ENCODE results near the gene SPATA33. TPM values are rescaled to one million over a fixed set of nuclear protein-coding genes. Genes with fewer than 3 reads are reported as not detected.

Gene SPATA33
- total RNA-seq, 4 donors from 2014 or later = 2.6 to 12.2 (median 5.8) TPM; not detected in 1

GRCh38 chr16:89700649-89701424 lies 43.2 kb downstream of the SPATA33 start:
- Histone ChIP-seq H3K4me3 (peak overlapping the region; percentile 69 to 77), H3K27ac (peak overlapping the region; percentile 82 to 83), H3K4me1 (peaks cover 0 to 11% of the 10 kb centered on the region in 2 donors), H3K36me3 (no peaks in the 10 kb centered on the region), H3K27me3 (no peaks in the 10 kb centered on the region), H3K9me3 (no peaks in the 10 kb centered on the region)
- intact Hi-C loops (cut with DNase I; ENCODE audit: low total_unique reads) = no loop called here
- TF ChIP-seq POLR2A (IDR thresholded peaks at IDR 0.05) = no peak
- TF ChIP-seq, protein P1, sequence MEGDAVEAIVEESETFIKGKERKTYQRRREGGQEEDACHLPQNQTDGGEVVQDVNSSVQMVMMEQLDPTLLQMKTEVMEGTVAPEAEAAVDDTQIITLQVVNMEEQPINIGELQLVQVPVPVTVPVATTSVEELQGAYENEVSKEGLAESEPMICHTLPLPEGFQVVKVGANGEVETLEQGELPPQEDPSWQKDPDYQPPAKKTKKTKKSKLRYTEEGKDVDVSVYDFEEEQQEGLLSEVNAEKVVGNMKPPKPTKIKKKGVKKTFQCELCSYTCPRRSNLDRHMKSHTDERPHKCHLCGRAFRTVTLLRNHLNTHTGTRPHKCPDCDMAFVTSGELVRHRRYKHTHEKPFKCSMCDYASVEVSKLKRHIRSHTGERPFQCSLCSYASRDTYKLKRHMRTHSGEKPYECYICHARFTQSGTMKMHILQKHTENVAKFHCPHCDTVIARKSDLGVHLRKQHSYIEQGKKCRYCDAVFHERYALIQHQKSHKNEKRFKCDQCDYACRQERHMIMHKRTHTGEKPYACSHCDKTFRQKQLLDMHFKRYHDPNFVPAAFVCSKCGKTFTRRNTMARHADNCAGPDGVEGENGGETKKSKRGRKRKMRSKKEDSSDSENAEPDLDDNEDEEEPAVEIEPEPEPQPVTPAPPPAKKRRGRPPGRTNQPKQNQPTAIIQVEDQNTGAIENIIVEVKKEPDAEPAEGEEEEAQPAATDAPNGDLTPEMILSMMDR (IDR thresholded peaks at IDR 0.05) = peak in 1 of 4 experiments; percentile 3
- peak; percentile 43 to 48 for DNase-seq

DNA sequence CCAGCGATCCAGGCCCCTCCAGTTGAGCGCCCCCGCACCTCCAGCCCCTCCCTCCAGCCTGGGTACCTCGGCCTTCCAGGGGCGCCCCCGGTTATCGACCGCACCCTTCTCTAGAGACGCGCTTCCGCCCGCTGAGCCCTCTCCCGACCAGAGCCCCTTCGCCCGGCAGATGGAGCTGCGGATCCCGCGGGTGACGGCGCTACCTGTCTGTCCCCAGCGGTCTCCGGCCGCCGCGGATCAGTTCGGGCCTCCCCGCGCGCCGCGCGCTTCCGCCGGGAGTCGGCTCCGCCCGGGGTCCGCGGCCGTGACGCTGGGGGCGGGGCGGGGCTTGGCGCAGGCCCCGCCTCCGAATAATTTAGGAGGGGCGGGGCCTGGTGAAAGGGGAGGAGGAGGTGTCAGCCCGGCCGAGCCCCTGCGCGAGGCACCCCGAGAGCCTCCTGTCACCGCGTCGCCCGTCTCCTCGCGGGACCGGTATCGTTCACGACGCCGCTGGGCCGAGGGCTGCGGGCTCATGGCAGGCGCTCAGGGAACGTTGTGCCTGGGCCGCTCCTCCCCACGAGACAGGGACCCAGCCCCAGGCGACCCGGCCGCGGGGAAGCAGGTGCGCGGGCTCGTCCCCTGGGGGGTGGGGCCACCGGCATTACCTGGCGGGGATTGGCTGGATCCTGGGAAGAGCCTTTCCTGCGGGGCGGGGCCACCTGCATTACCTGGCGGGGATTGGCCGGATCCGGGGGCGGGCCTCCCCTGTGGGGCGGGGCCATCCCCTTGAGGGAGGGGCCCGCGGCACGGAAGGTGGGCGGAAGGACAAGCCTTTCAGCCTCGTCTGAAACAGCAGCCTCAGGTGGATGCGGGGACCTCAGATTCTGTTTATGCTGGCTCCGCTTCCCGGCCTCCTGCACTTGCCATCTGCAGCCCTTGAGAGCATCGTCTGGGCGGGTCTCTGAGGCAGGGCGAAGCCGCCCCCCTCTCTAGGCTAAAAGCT lies 44.1 kb downstream of the SPATA33 start, which contains the start of gene SPATA2L:
Gene SPATA2L (minus strand): TSS at position 281 of the 982 bp plus-strand sequence. CDS start 473 bp downstream, outside the sequence.
- Histone ChIP-seq H3K4me1 (peaks cover 0 to 11% of the 10 kb centered on the region in 2 donors), H3K27ac (peak within 1 kb of the TSS; percentile 82 to 83), H3K4me3 (peak within 1 kb of the TSS; percentile 69 to 77), H3K9me3 (no peaks in the 10 kb centered on the region), H3K36me3 (no peaks in the 10 kb centered on the region), H3K27me3 (no peaks in the 10 kb centered on the region)
- DNase-seq = peak; percentile 77 to 85
- TF ChIP-seq, protein P1 (IDR thresholded peaks at IDR 0.05) = peak in 3 of 4 experiments; percentile 2 to 25 (median 14)
- TF ChIP-seq POLR2A (IDR thresholded peaks at IDR 0.05) = peak; percentile 85 to 92
- intact Hi-C loops (cut with DNase I; ENCODE audit: low total_unique reads) = no loop called here

DNA sequence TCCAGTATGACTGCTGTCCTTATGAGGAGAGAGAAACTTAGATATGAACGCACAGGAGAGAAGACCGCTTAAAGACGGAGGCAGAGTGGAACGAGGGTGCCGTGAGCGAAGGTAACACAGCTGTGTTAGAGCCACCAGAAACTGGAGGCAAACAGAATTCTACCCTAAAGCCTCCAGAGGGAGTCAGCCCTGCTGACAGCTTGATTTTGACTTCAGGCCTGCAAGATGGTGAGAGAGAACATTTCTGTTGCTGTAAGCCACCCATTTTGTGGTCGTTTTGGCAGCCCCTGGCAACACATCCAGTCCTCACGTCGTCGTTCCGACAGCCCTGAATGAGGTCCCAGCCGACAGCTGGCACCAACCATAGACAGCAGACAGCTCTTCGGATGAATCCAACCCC lies 46.6 kb downstream of the SPATA33 start:
- no peak overlapping the region for H3K27ac ChIP-seq
- no peak overlapping the region for H3K4me3 ChIP-seq
- no peak for DNase-seq
- H3K36me3 ChIP-seq = no peaks in the 10 kb centered on the region
- TF ChIP-seq POLR2A (IDR thresholded peaks at IDR 0.05) = no peak
- TF ChIP-seq, protein P1 (IDR thresholded peaks at IDR 0.05) = no peak
- no peaks in the 10 kb centered on the region for H3K27me3 ChIP-seq
- H3K4me1 ChIP-seq = peaks cover 0 to 11% of the 10 kb centered on the region in 2 donors
- intact Hi-C loops (cut with DNase I; ENCODE audit: low total_unique reads) = no loop called here
- no peaks in the 10 kb centered on the region for H3K9me3 ChIP-seq

- H3K4me1 ChIP-seq = peaks cover 0 to 11% of the 10 kb centered on the region in 2 donors
- no peaks in the 10 kb centered on the region for H3K27me3 ChIP-seq
- H3K36me3 ChIP-seq = no peaks in the 10 kb centered on the region
- intact Hi-C loops (cut with DNase I; ENCODE audit: low total_unique reads) = loop anchor here (5.0 kb wide), 1 partner anchor 242 kb away; the partner anchor contains the start of gene DEF8
- TF ChIP-seq POLR2A (IDR thresholded peaks at IDR 0.05) = no peak
- TF ChIP-seq, protein P1 (IDR thresholded peaks at IDR 0.05) = no peak
- no peak for DNase-seq
- H3K4me3 ChIP-seq = no peak overlapping the region
- H3K9me3 ChIP-seq = no peaks in the 10 kb centered on the region
- H3K27ac ChIP-seq = no peak overlapping the region
Observed at GRCh38 chr16:89705006-89705405, 47.4 kb downstream of the SPATA33 start.

Measured in uterus (tissue), 4 donors.